Measurements from ENCODE around the gene SLC10A3.
"Not testable (repeated sequence)": the region's sequence is repeated elsewhere in the genome, so short reads cannot be mapped to it uniquely, and the experiment has no call there.

The SLC10A3 gene

DNA sequence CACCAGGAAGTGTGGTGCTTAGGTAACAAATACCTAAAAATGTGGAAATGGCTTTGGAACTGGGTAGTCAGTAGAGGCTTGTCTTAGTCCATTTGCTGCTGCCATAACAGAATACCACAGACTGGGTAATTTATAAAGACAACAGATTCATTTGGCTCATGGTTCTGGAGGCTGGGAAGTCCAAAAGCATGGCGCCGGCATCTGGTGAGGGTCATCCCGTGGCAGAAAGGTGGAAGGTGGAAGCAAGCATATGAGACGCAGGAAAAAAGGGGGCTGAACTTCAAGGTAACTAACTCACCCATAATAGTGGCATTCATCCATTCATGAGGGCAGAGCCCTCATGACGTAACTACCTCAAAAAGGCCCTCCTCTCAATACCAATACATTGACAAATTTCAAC lies 19.0 kb upstream of the SLC10A3 start:
- no peak for DNase-seq (ENCODE audit: low read depth, low spot score)

DNA sequence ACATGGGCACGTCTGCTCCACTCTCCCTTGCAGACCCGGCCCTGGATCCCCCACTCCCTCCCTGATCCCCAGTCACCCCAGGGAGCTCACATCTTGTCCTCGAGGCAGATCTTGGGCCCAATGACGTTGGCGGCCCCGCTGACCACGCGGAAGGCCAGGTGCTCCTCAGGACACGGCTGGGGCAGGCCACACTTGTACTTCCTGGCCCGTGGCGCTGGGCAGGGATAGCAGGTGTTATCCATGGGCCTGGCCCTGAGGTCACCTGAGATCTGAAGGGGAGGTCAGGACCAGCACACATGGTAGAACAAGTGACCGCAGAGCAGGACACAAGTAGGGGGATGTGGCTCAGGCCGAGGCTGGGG lies 17.9 kb upstream of the SLC10A3 start:
- no peak for DNase-seq (ENCODE audit: low read depth, low spot score)

GRCh38 chrX:154507673-154508383 lies 17.4 kb upstream of the SLC10A3 start:
- DNase-seq (ENCODE audit: low read depth, low spot score), result no peak

DNA sequence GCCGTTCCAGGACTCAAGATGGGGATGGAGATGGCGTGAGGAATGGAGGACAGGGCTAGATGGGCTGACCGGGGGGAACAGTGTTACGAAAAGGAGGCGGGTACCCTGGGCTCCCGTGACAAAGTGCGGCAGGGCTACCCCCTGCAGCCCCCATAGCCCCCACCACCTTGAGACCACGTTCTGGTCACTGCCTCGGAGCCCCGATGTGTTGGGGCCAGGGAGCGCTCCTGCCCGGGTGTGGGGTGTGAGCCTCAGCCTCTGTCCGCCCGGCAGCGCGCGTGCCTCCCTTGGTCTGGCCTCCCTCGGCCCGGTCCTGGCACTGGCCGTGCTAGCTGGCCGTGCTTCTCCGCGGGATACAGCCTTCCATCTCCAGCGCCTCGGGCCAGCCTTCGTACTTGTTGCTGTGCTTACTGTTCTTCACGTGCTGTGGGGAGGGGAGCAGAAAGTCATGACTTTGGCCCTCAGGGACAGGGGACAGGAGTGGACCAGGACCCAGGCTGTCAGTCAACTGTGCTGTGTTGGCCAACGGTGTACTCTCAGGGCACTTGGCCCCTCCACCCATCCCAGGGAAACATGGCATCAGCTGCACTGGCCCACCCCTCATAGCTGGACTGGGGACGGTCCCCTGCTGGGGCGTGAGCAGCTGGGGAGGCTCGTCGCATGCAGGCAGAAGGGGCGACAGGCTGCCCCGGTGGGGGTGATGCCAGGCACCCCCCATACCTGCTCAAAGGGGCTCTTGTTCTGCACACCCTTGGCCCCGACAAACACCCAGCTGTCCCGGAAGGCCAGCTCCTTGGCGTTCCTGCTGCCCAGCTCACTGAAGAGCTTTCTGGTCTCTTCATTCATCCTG lies 16.3 kb upstream of the SLC10A3 start:
- DNase-seq (ENCODE audit: low read depth, low spot score), result no peak

DNA sequence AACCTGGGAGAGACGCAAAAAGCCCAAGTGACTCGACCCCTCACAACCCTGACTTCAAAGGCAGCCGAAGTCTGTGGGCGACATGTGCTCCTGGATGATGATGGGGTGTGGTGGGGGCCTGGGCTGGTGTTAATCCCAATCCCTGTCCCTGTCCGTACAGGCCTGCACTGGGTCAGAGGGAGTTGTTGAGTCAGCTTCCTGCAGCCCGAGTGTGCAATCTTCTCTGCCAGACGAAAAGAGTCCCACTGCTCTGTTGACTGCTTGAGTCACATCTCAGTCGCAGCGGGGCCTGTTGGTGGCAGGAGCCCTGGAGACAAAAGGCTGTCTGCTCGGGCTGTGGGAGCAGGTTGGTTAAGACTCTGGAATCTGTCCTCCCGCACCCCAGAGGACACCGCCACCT lies 15.3 kb upstream of the SLC10A3 start:
- peak; percentile 56 for DNase-seq (ENCODE audit: low read depth, low spot score)

GRCh38 chrX:154502989-154503388 lies 12.6 kb upstream of the SLC10A3 start:
- DNase-seq (ENCODE audit: low read depth, low spot score), result no peak

- DNase-seq (ENCODE audit: low read depth, low spot score), result no peak
Measured at GRCh38 chrX:154502098-154502497, 11.7 kb upstream of the SLC10A3 start.

DNA sequence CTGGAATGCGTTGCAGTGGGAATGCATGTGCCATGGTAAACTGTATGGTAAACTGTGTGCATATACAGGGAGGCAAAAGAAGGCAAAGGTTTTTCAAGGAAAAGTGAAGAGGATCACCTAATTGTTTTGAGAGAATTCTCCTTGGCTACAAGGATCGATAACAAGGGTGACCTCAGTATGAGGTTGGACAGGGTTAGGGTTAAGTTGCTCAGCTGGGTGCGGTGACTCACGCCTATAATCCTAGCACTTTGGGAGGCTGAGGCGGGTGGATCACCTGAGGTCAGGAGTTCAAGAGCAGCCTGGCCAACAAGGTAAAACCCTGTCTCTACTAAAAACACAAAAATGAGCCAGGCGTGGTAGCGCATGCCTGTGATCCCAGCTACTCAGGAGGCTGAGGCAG lies 11.0 kb upstream of the SLC10A3 start:
- DNase-seq (ENCODE audit: low read depth, low spot score), result not testable (repeated sequence)

GRCh38 chrX:154496591-154497137 lies 6.2 kb upstream of the SLC10A3 start:
- DNase-seq (ENCODE audit: low read depth, low spot score), result peak; percentile 23

DNA sequence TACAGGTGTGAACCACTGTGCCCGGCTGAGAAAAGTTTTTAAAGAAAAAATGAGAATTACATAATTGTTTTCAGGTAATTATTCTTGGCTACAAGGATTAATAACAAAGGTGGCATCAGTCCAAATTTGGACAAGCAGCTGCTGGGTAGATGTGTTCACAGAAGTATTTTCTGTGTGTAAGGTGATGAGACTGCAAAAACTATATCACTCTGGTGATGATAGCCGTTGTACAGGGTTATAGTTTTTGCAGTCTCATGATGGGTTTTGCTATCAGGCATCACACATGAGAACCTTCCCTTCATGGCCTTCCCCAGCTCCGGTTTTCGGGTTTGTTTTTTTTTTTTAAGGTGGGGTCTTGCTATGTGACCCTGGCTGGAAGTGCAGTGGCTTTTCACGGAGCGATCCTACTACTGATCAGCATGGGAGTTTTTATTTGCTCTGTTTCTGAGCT lies 5.1 kb upstream of the SLC10A3 start:
- no peak for DNase-seq (ENCODE audit: low read depth, low spot score)

DNA sequence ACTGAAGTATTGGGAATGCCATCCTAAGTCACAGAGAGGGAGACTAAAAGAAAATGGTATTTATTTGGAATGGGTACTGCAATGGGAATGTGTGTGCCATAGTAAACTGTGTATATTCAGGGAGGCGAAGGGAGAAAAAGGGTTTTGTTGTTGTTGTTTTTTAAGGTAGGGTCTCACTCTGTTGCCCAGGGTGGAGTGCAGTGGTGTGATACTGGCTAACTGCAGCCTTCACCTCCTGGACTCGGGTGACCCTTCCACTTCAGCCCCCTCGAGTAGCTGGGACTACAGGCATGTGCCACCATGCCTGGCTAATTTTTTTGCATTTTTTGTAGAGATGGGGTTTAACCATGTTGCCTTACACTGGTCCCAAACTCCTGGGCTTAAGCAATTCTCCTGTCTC lies 4.3 kb upstream of the SLC10A3 start:
- DNase-seq (ENCODE audit: low read depth, low spot score), result no peak

GRCh38 chrX:154490021-154490413 lies 412 bp downstream of the SLC10A3 start:
- DNase-seq (ENCODE audit: low read depth, low spot score), result peak; percentile 42

- no peak for DNase-seq (ENCODE audit: low read depth, low spot score)
Measured at GRCh38 chrX:154489182-154489581, 1.2 kb downstream of the SLC10A3 start.

GRCh38 chrX:154488336-154489075 lies 1.9 kb downstream of the SLC10A3 start:
- no peak for DNase-seq (ENCODE audit: low read depth, low spot score)

- DNase-seq (ENCODE audit: low read depth, low spot score), result no peak
Measured at GRCh38 chrX:154487518-154488290, 2.7 kb downstream of the SLC10A3 start.

DNA sequence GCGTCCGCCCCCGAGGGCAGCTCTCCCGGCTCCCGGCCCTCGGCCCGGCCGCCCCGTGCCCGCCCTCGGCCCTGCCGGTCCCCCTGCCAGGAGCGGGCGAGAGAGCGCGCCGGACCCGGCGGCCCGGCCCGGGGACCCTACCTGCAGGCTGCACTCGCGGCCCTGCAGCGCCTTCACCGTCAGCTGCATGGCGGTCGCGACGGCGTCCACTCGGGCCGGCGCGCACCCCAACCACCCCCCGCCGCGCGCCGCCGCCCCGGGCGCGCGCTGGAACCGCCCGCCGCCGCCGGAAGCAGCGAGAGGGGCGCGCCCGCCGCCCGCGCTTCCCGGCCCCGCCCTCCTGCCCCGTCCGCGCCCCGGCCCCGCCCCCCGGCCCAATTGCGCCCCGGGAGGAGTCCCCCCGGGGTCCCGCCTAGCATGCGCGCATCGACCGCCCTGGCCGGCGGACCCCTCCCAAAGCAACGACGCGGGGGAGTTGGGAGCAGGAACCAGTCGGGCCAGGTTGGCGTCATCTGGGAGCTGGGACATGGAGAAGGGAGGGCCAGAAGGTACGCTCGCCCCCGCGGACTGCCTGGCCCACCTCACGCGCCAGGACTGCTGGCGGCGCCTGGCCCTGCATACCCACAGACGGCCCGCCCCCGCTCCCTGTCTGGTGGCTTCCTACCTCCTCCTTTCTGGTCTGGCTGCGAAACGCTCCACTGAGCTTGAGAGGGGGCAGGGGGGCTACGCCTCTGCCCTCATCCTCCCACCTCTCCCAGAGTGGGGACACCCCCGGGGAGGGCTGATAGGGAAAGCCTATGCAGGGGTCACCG lies 3.8 kb downstream of the SLC10A3 start, which contains the start of gene UBL4A:
TSS of gene UBL4A (minus strand) at position 220 of the 812 bp plus-strand sequence. CDS start at position 189, 31 bp downstream.
- DNase-seq (ENCODE audit: low read depth, low spot score), result peak; percentile 79

DNA sequence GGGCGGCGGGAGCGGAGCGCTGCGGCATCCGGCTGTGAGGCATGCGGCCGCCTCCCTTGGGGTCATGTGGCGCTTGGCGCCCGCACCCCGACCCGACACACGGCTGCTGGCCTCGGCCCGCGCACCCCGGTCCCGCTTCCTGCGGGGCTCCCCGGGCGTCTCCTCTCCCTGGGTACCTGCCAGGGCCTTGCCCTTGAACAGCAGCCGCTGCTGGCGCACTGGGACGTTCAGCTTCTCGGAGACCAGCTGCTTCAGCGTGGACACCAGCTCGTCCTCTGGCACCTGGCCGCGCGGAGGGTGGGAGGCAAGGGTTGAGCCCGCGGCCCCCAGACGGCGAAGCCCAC lies 4.4 kb downstream of the SLC10A3 start:
- DNase-seq (ENCODE audit: low read depth, low spot score), result peak; percentile 48

- peak; percentile 17 for DNase-seq (ENCODE audit: low read depth, low spot score)
Measured at GRCh38 chrX:154485150-154486051, 5.0 kb downstream of the SLC10A3 start.

Measured in ELF-1 (cell line).